ENCODE measurements around the gene ZBTB21.

DNA sequence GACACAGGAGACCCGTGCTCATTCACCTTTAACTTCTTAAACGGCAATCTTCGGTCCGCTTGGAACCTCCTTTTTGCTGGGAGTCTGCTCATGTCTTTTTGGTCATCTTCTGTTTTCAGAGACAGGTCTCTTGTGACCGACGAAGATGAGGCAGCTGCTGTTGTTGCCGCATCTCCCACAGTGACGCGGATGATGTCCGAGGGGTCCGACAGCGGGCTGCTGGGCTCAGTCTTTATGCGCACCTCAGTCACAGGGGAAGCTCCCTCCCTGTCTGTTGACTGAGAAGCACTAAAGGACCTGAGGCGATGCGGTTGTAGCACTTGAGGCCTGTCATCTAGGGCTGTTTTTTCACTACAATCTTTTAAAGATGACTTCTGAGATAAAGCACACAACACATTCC, 17.6 kb downstream of the ZBTB21 start:
- TF ChIP-seq EZH2 (IDR thresholded peaks at IDR 0.05; ENCODE audit: insufficient read depth, poor library complexity, severe bottlenecking) (no peak), EZH2phosphoT487 (IDR thresholded peaks at IDR 0.05; ENCODE audit: insufficient read depth, low read depth) (no peak)

All from GM23248 (cell line).